HepG2 (cell line): ENCODE measurements around the gene DPPA4. TPM values are rescaled to one million over a fixed set of nuclear protein-coding genes. Genes with fewer than 3 reads are reported as not detected.

Experiments used
- ATAC-seq: fragments of 200-7000 bp; cut with Tn5 transposase; 3 replicates; pipeline ENCODE4 v1.9.1; 2020; ENCODE audit warnings: mild to moderate bottlenecking, moderate library complexity
- BruUV-seq: library from RNA; stranded (reverse); fragments of 400-500 nt; replicated peaks from 2 replicates; lab custom pipeline; 2021; lab: Mats Ljungman, UMichigan
- CTCF ChIA-PET: fragments of 300-600 bp; formaldehyde crosslinking; extraction: SDS; loops from one replicate; lab custom pipeline; 2021; ENCODE audit warnings: low total read pairs, inconsistent platforms, low intra/inter-chr PET ratio; lab: Yijun Ruan, JAX
- POLR2A ChIA-PET: fragments of 350-600 bp; sonication (Branson Sonifier 250); formaldehyde crosslinking; loops from one replicate; lab custom pipeline; 2020; ENCODE audit warnings: antibody characterized with exemption, inconsistent platforms; lab: Yijun Ruan, JAX
- DNase-seq: peaks from one replicate; pipeline ENCODE4 v3.0.0-alpha.2; 2015; ENCODE audit warnings: low spot score
- FAIRE-seq: peaks from 3 replicates; lab custom pipeline; 2011; peaks lifted over from hg19 to GRCh38; lab: Jason Lieb, UNC
- H2AFZ ChIP-seq: one replicate; pipeline ENCODE4 v1.6.1; 2011; ENCODE audit warnings: low read length, inconsistent platforms
- H3K27ac ChIP-seq: fragments of 300-600 bp; 3 replicates; pipeline ENCODE4 v1.8.0; 2011; ENCODE audit warnings: mixed run types, mild to moderate bottlenecking, mixed read lengths, low read length, inconsistent platforms; ENCODE audit not compliant: insufficient read depth; ENCODE audit errors: extremely low read length
- H3K27me3 ChIP-seq, 2 experiments: fragments of 200-600 bp in 1 of 2; 2 replicates in 1 of 2; 3 replicates in 1 of 2; pipeline versions ENCODE4 v1.6.0 to v1.8.0; 2011; ENCODE audit warnings: low read length in 2 of 2, mild to moderate bottlenecking in 2 of 2, moderate library complexity in 2 of 2, inconsistent platforms in 1 of 2; ENCODE audit not compliant: insufficient read depth in 2 of 2, control insufficient read depth in 1 of 2
- H3K36me3 ChIP-seq, 2 experiments: fragments of 200-600 bp in 1 of 2; replicated peaks in 1 of 2; 2 replicates in 1 of 2; 3 replicates in 1 of 2; pipeline versions ENCODE4 v1.5.1 to v1.8.0; 2011; ENCODE audit warnings: low read length in 2 of 2, inconsistent platforms in 1 of 2; ENCODE audit not compliant: insufficient read depth in 2 of 2, control insufficient read depth in 1 of 2
- H3K4me1 ChIP-seq: 2 replicates; pipeline ENCODE4 v1.5.1; 2012; ENCODE audit warnings: low read length, inconsistent platforms; ENCODE audit not compliant: insufficient read depth
- H3K4me2 ChIP-seq: 2 replicates; pipeline ENCODE4 v1.6.0; 2011; ENCODE audit warnings: low read depth, low read length, inconsistent platforms
- H3K4me3 ChIP-seq, 3 experiments: fragments of 200-600 bp in 1 of 3; sonication (generic), shearing (Covaris generic) in 1 of 3; replicated peaks in 1 of 3; 2 replicates each; pipeline ENCODE4 v1.5.1; 2011 to 2016; ENCODE audit warnings: low read length in 3 of 3, inconsistent platforms in 2 of 3, low read depth in 2 of 3, mild to moderate bottlenecking in 2 of 3, control low read depth in 1 of 3, mixed read lengths in 1 of 3; ENCODE audit not compliant: insufficient read depth in 1 of 3
- H3K79me2 ChIP-seq: one replicate; pipeline ENCODE4 v1.6.1; 2011; ENCODE audit warnings: low read length, inconsistent platforms; ENCODE audit not compliant: insufficient read depth
- H3K9ac ChIP-seq: 2 replicates; pipeline ENCODE4 v1.6.0; 2011; ENCODE audit warnings: mild to moderate bottlenecking, low read depth, low read length, inconsistent platforms; ENCODE audit not compliant: insufficient read depth
- H3K9me3 ChIP-seq: 2 replicates; pipeline ENCODE4 v1.5.1; 2012; ENCODE audit warnings: mild to moderate bottlenecking, low read length
- H4K20me1 ChIP-seq: 2 replicates; pipeline ENCODE4 v1.6.0; 2011; ENCODE audit warnings: inconsistent platforms, mild to moderate bottlenecking, low read length, moderate library complexity; ENCODE audit not compliant: insufficient read depth
- AKNA ChIP-seq: sonication (generic); formaldehyde crosslinking; IDR thresholded peaks from 2 replicates; pipeline ENCODE4 v1.4.0; 2020; ENCODE audit warnings: missing genetic modification reagents, borderline replicate concordance
- KDM2A ChIP-seq: sonication (generic); formaldehyde crosslinking; IDR thresholded peaks from 2 replicates; pipeline ENCODE4 v1.4.0; 2020; ENCODE audit warnings: low read depth, missing genetic modification reagents, borderline replicate concordance
- PCBP2 ChIP-seq: fragments of 200-400 bp; formaldehyde crosslinking; optimal IDR thresholded peaks from 2 replicates; pipeline ENCODE3; 2018; ENCODE audit warnings: low read length, low read depth; ENCODE audit not compliant: poor library complexity, severe bottlenecking
- PHB2 ChIP-seq: fragments of 450-650 bp; IDR thresholded peaks from 2 replicates; pipeline ENCODE4 v1.6.1; 2018; ENCODE audit not compliant: partially characterized antibody
- PHF5A ChIP-seq: IDR thresholded peaks from one replicate; pipeline ENCODE4 v1.6.1; 2018; ENCODE audit warnings: low read depth, missing genetic modification reagents; ENCODE audit not compliant: unreplicated experiment
- RAD21 ChIP-seq: fragments of 450-650 bp; formaldehyde crosslinking; IDR thresholded peaks from 2 replicates; pipeline ENCODE4 v1.5.0; 2020; ENCODE audit warnings: mild to moderate bottlenecking
- TOPORS ChIP-seq: sonication (generic); formaldehyde crosslinking; IDR thresholded peaks from 2 replicates; pipeline ENCODE4 v1.8.0; 2023; ENCODE audit warnings: mild to moderate bottlenecking, missing genetic modification reagents
- ZNF512 ChIP-seq: sonication (generic); formaldehyde crosslinking; IDR thresholded peaks from 2 replicates; pipeline ENCODE4 v1.4.0; 2020; ENCODE audit warnings: mild to moderate bottlenecking, missing genetic modification reagents
- ZNF552 ChIP-seq: sonication (generic); formaldehyde crosslinking; IDR thresholded peaks from 2 replicates; pipeline ENCODE4 v1.9.0; 2022; ENCODE audit warnings: missing genetic modification reagents, mild to moderate bottlenecking, borderline replicate concordance
- WGBS: methylation state at CpG from one replicate; pipeline ENCODE4 v1.1.6; 2017; ENCODE audit warnings: low lambda C conversion rate; 5-methylcytosine and 5-hydroxymethylcytosine counted together
- in situ Hi-C: cut with HindIII; loops from 2 replicates; pipeline ENCODE4 v1.10.0; 2017; ENCODE audit warnings: low pct_unique_long_range_greater_than_20kb; ENCODE audit not compliant: extremely low pct_ligation_motif_present
- intact Hi-C: fragments of 100-400 bp; cut with micrococcal nuclease; formaldehyde crosslinking; loops from one replicate; pipeline ENCODE4 v1.10.0; 2022; ENCODE audit not compliant: unreplicated experiment
- polyA plus RNA-seq, 8 experiments: library from polyadenylated mRNA; depleted of rRNA in 3 of 8; stranded (reverse) in 7 of 8; unstranded in 1 of 8; fragments of >200 nt; fragmentation: Illumina TruSeq in 4 of 8; extraction: Trizol in 4 of 8; gene quantifications; 2 replicates each; pipeline versions ENCODE4 v1.2.1 to v1.2.3, GENCODE V29; 2011 to 2016; ENCODE audit warnings: low read depth in 4 of 8, missing spikeins in 1 of 8, mixed read lengths in 1 of 8; ENCODE audit not compliant: insufficient read depth in 1 of 8
- total RNA-seq, 5 experiments: library from RNA; depleted of rRNA; stranded (reverse); fragments of >200 nt; fragmentation: Illumina TruSeq; extraction: Trizol; gene quantifications; 2 replicates each; pipeline ENCODE4 v1.2.3, GENCODE V29; 2016; ENCODE audit warnings: low read depth in 1 of 5

DPPA4 gene
- total and polyA plus RNA-seq, 2 of the 13 experiments (the other 11 are each of a cell fraction or from before 2014, with no cell fraction given): not detected

DNA sequence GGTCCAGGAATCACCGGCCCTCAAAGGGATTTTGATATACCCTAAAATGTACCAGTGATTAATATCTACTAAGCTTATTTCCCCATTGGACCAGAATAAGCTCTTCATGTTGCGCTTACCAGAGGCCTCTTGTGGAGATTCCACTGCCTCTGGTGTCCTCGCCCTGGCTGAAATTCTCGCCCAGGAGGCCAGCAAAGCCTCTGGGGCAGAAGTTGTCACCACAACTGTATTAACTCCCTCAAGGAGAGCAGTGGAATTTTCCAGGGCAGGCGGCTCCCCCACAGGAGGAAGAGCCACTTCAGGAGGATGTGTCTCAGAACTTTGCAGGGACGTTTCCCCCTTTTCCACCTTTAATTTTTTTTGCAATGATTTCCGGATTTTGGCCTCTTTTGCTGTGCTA lies 6.9 kb downstream of the DPPA4 start:
- Histone ChIP-seq H3K4me1 (no peaks in the 10 kb centered on the region), H3K27me3 (no peaks in the 10 kb centered on the region), H2AFZ (no peak overlapping the region), H3K4me3 (no peak overlapping the region), H3K4me2 (no peak overlapping the region), H3K36me3 (no peaks in the 10 kb centered on the region), H4K20me1 (no peaks in the 10 kb centered on the region), H3K79me2 (no peaks in the 10 kb centered on the region), H3K27ac (no peak overlapping the region), H3K9me3 (no peaks in the 10 kb centered on the region), H3K9ac (no peak overlapping the region)
- FAIRE-seq (no peak), ATAC-seq (no peak), DNase-seq (no peak)
- in situ Hi-C loops: no loop called here
- BruUV-seq: no TSS peak
- ChIA-PET CTCF (no interaction called here), POLR2A (no interaction called here)
- 49% methylated on average over 5 of the region's 7 CpGs for WGBS
- intact Hi-C loops: no loop called here
- TF ChIP-seq PCBP2 (no peak), KDM2A (CRISPR knock-in tag) (no peak)

DNA sequence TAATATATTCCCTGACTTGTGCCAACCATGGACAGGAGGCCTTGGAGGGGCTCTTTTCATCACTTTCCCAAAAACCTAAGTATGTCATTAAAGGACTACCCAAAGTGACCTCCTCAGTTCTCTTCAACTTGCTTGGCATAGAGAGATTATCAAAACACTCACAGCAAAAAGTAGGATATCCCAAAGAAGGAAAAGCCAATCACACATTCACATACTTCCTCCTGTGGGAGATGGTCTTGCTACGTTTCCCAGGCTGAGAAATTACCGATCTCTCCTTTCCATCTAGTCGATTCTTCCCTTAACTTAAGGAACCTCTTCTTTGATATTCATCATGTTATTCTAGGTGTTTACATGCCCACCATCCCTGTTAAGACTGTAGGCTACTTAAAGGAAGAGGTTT lies 9.1 kb downstream of the DPPA4 start:
- no peak for TF ChIP-seq TOPORS
- no peak for TF ChIP-seq ZNF512 (CRISPR knock-in tag)
- no peak for TF ChIP-seq RAD21 (CRISPR knock-in tag)
- TF ChIP-seq AKNA (CRISPR knock-in tag): no peak
- TF ChIP-seq ZNF552 (CRISPR knock-in tag): no peak
- no peak for TF ChIP-seq PHF5A (CRISPR knock-in tag)
- TF ChIP-seq PHB2: no peak
- in situ Hi-C loops: no loop called here
- Histone ChIP-seq H4K20me1 (no peaks in the 10 kb centered on the region), H3K27ac (no peak overlapping the region), H3K4me3 (no peak overlapping the region), H3K4me2 (no peak overlapping the region), H3K27me3 (no peaks in the 10 kb centered on the region; a peak in 1 of 5 replicates), H3K79me2 (no peaks in the 10 kb centered on the region), H2AFZ (no peak overlapping the region), H3K4me1 (no peaks in the 10 kb centered on the region), H3K36me3 (no peaks in the 10 kb centered on the region), H3K9me3 (no peaks in the 10 kb centered on the region), H3K9ac (no peak overlapping the region)
- ChIA-PET POLR2A (no interaction called here), CTCF (no interaction called here)
- intact Hi-C loops: no loop called here
- FAIRE-seq (no peak), DNase-seq (no peak), ATAC-seq (no peak)
- BruUV-seq: no TSS peak
- WGBS: 0% methylated on average over 3 of the region's 3 CpGs
